Breast epithelium (tissue), 3 donors: ENCODE data around the gene GIGYF2.

Experiments
- POLR2A ChIP-seq: fragments of 450-650 bp; IDR thresholded peaks from one replicate; pipeline ENCODE4 v1.6.1; 2016; ENCODE audit warnings: antibody characterized with exemption, mild to moderate bottlenecking, moderate library complexity
- POLR2AphosphoS5 ChIP-seq, 3 donors: sonication (generic); formaldehyde crosslinking; IDR thresholded peaks; one replicate each; pipeline ENCODE4 v1.6.1; 2017; ENCODE audit warnings: antibody characterized with exemption in 3 of 3
- TF ChIP-seq, protein P1 (sequence below), 3 donors: fragments of 450-650 bp; IDR thresholded peaks; one replicate each; pipeline ENCODE4 v1.5.1; 2016 to 2017; ENCODE audit warnings: antibody characterized with exemption in 3 of 3, mild to moderate bottlenecking in 3 of 3, moderate library complexity in 3 of 3

DNA sequence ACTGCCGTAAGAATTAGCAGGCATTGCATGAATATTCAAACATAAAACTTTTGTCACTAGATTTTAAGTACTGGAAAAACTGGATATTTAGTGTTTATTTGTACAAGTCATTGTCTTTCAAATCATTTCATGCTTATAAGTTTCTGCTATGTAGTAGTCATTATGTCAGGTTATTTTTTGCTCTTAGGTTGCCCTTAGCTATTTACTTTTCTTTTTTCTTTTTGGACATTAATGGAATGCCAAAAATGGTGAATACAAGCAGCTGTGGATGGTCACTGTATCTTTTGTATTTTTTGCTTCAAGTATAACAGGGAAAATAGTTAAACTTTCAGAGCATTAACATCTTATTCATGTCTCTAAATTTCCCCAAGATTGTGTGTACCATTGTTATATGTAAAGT is 97.8 kb downstream of the GIGYF2 start:
- TF ChIP-seq, protein P1, sequence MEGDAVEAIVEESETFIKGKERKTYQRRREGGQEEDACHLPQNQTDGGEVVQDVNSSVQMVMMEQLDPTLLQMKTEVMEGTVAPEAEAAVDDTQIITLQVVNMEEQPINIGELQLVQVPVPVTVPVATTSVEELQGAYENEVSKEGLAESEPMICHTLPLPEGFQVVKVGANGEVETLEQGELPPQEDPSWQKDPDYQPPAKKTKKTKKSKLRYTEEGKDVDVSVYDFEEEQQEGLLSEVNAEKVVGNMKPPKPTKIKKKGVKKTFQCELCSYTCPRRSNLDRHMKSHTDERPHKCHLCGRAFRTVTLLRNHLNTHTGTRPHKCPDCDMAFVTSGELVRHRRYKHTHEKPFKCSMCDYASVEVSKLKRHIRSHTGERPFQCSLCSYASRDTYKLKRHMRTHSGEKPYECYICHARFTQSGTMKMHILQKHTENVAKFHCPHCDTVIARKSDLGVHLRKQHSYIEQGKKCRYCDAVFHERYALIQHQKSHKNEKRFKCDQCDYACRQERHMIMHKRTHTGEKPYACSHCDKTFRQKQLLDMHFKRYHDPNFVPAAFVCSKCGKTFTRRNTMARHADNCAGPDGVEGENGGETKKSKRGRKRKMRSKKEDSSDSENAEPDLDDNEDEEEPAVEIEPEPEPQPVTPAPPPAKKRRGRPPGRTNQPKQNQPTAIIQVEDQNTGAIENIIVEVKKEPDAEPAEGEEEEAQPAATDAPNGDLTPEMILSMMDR (IDR thresholded peaks at IDR 0.05), result no peak
- TF ChIP-seq POLR2A, result no peak
- no peak for TF ChIP-seq POLR2AphosphoS5 (IDR thresholded peaks at IDR 0.05)
